ENCODE data around the gene MMP17. TPM values are rescaled to one million over a fixed set of nuclear protein-coding genes. Genes with fewer than 3 reads are reported as not detected.

Gene MMP17
- total and polyA plus RNA-seq, 2 donors (not counting 1 experiment from before 2014, with no cell fraction given), result 14.8 to 140 TPM

- ChIA-PET POLR2A (no interaction called here), CTCF (no interaction called here)
- Mint-ChIP-seq H3K4me1 (peaks cover 20% of the 10 kb centered on the region), H3K27me3 (peaks cover 12% of the 10 kb centered on the region), H3K4me3 (no peak overlapping the region), H3K27ac (no peak overlapping the region), H3K9me3 (ENCODE audit: insufficient read depth) (no peaks in the 10 kb centered on the region)
- H3K27ac ChIP-seq (ENCODE audit: low read length in 2 of 2), result no peak overlapping the region
- no peaks in the 10 kb centered on the region for H4K20me1 ChIP-seq (ENCODE audit: control insufficient read depth, insufficient read depth, low read length, poor library complexity, severe bottlenecking)
- H3K79me2 ChIP-seq (ENCODE audit: control insufficient read depth, insufficient read depth, low read length), result no peaks in the 10 kb centered on the region
- no peak overlapping the region for H3K9ac ChIP-seq (ENCODE audit: low read length)
- no peak for DNase-seq
- H3K36me3 ChIP-seq (replicated peaks in 1 of 2; ENCODE audit: control extremely low read depth in 1 of 2, control insufficient read depth in 1 of 2, extremely low read depth in 1 of 2, insufficient read depth in 2 of 2, low read length in 1 of 2), result no peaks in the 10 kb centered on the region
- H2AFZ ChIP-seq (ENCODE audit: insufficient read depth, low read depth, low read length, poor library complexity, severe bottlenecking), result no peak overlapping the region
- ATAC-seq (ENCODE audit: low read depth), result no peak
- no peak overlapping the region for H3K4me3 ChIP-seq (ENCODE audit: control extremely low read depth in 1 of 5, extremely low read depth in 1 of 5, insufficient read depth in 1 of 5, low read depth in 2 of 5, low read length in 4 of 5)
- peaks cover 0 to 14% (median 0%) of the 10 kb centered on the region in 4 experiments for H3K27me3 ChIP-seq (replicated peaks in 1 of 4; ENCODE audit: control extremely low read depth in 1 of 4, control insufficient read depth in 3 of 4, insufficient read depth in 4 of 4, low read length in 3 of 4)
- H3K4me1 ChIP-seq (ENCODE audit: control insufficient read depth in 2 of 2, insufficient read depth in 2 of 2, low read length in 2 of 2), result peaks cover 18 to 19% of the 10 kb centered on the region in 2 donors
- intact Hi-C loops (cut with micrococcal nuclease), result no loop called here
- no peak overlapping the region for H3K4me2 ChIP-seq (replicated peaks; ENCODE audit: low read depth, low read length, poor library complexity, severe bottlenecking)
- TF ChIP-seq EZH2 (IDR thresholded peaks at IDR 0.05; ENCODE audit: borderline replicate concordance, insufficient read depth, low read depth, low read length, poor library complexity, severe bottlenecking), result no peak
- WGBS (ENCODE audit: insufficient coverage), result 95% methylated on average over 14 of the region's 16 CpGs
- H3K9me3 ChIP-seq (ENCODE audit: control extremely low read depth in 1 of 3, control insufficient read depth in 2 of 3, insufficient read depth in 1 of 3, low read length in 2 of 3), result peaks cover 0 to 5% (median 0%) of the 10 kb centered on the region in 3 donors
Observed at GRCh38 chr12:131854861-131855476, 26.8 kb downstream of the MMP17 start.

GRCh38 chr12:131855521-131856142 is 27.4 kb downstream of the MMP17 start:
- no peak overlapping the region for H3K4me3 ChIP-seq (ENCODE audit: control extremely low read depth in 1 of 5, extremely low read depth in 1 of 5, insufficient read depth in 1 of 5, low read depth in 2 of 5, low read length in 4 of 5)
- TF ChIP-seq EZH2 (IDR thresholded peaks at IDR 0.05; ENCODE audit: borderline replicate concordance, insufficient read depth, low read depth, low read length, poor library complexity, severe bottlenecking), result no peak
- ChIA-PET CTCF (no interaction called here), POLR2A (no interaction called here)
- Mint-ChIP-seq H3K27me3 (peaks cover 12% of the 10 kb centered on the region), H3K27ac (no peak overlapping the region), H3K4me1 (peaks cover 20% of the 10 kb centered on the region), H3K4me3 (no peak overlapping the region), H3K9me3 (ENCODE audit: insufficient read depth) (no peaks in the 10 kb centered on the region)
- no peak overlapping the region for H3K4me2 ChIP-seq (replicated peaks; ENCODE audit: low read depth, low read length, poor library complexity, severe bottlenecking)
- no peak overlapping the region for H3K27ac ChIP-seq (ENCODE audit: low read length in 2 of 2)
- peaks cover 18 to 19% of the 10 kb centered on the region in 2 donors for H3K4me1 ChIP-seq (ENCODE audit: control insufficient read depth in 2 of 2, insufficient read depth in 2 of 2, low read length in 2 of 2)
- no peaks in the 10 kb centered on the region for H3K36me3 ChIP-seq (replicated peaks in 1 of 2; ENCODE audit: control extremely low read depth in 1 of 2, control insufficient read depth in 1 of 2, extremely low read depth in 1 of 2, insufficient read depth in 2 of 2, low read length in 1 of 2)
- H3K9ac ChIP-seq (ENCODE audit: low read length), result no peak overlapping the region
- DNase-seq (no peak), ATAC-seq (ENCODE audit: low read depth) (no peak)
- no peaks in the 10 kb centered on the region for H3K79me2 ChIP-seq (ENCODE audit: control insufficient read depth, insufficient read depth, low read length)
- peaks cover 0 to 5% (median 0%) of the 10 kb centered on the region in 3 donors for H3K9me3 ChIP-seq (ENCODE audit: control extremely low read depth in 1 of 3, control insufficient read depth in 2 of 3, insufficient read depth in 1 of 3, low read length in 2 of 3)
- no peak overlapping the region for H2AFZ ChIP-seq (ENCODE audit: insufficient read depth, low read depth, low read length, poor library complexity, severe bottlenecking)
- no peaks in the 10 kb centered on the region for H4K20me1 ChIP-seq (ENCODE audit: control insufficient read depth, insufficient read depth, low read length, poor library complexity, severe bottlenecking)
- peaks cover 0 to 14% (median 0%) of the 10 kb centered on the region in 4 experiments for H3K27me3 ChIP-seq (replicated peaks in 1 of 4; ENCODE audit: control extremely low read depth in 1 of 4, control insufficient read depth in 3 of 4, insufficient read depth in 4 of 4, low read length in 3 of 4)
- WGBS (ENCODE audit: insufficient coverage), result 71% methylated on average over 30 of the region's 30 CpGs
- intact Hi-C loops (cut with micrococcal nuclease), result no loop called here
